ENCODE data around the gene LIPM. TPM values are rescaled to one million over a fixed set of nuclear protein-coding genes. Genes with fewer than 3 reads are reported as not detected.

Gene LIPM
- total and polyA plus RNA-seq, 12 donors = not detected

DNA sequence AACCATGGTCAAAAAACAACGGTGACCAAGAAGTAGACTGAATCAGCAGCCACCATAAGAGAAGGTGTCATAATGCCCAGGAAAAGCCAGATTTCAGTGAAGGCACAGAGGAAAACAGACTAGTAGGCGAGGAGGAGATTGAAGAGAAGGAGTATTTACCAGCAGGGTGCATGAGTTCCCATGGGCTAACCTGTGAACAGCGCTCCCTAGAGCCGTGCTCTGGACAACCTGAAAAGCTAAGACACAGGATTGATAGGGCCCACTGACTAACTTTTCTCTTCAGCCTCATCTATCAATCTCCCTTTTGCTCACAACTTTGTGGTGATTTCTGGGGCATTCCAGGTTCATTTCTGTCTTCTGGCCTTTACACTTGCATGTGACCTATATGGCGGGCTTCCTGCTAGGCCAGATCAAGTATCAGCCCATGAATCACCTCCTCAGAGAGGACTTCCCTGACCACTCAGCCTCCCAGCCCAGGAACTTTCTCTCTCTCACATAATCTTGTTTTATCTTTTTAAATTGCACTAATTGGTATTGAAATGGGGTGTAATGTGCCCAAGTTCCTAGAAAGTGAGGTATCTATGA is 36.3 kb downstream of the LIPM start:
- ATAC-seq = no peak
- TF ChIP-seq CTCF (IDR thresholded peaks at IDR 0.05) = no peak

DNA sequence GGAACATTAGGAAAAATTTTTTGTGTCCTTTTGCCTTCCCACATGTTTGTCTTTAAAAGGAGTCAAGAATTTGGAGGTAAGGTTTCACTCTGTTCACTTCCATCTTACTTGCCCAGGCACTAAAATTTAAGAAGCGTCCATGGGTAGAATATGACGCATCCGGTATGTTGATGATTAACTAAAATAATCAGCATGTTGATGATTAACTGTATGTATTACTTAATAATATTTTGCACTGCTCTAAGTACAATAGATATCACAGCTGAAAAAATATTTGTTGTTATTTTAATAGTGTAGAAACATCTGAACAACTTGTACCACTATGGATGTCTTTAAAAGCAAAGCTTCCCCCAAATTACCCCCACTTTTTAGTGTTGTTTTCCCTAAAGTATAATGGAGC is 37.6 kb downstream of the LIPM start:
- no peak for TF ChIP-seq CTCF (IDR thresholded peaks at IDR 0.05)
- no peaks in the 10 kb centered on the region for H3K36me3 ChIP-seq
- H3K9me3 ChIP-seq = no peaks in the 10 kb centered on the region
- H3K27me3 ChIP-seq = peaks cover 0 to 3% (median 0%) of the 10 kb centered on the region in 7 donors
- H3K4me1 ChIP-seq = peaks cover 0 to 32% (median 0%) of the 10 kb centered on the region in 9 donors
- 95% methylated on average over 3 of the region's 3 CpGs for WGBS, 2 donors
- H3K4me3 ChIP-seq = no peak overlapping the region
- ATAC-seq (no peak), DNase-seq (no peak)
- no peak overlapping the region for H3K27ac ChIP-seq
- intact Hi-C loops (cut with DNase I) = loop anchor here in 1 of 10 donors (10.0 kb wide), 1 partner anchor 155 kb away; the partner anchor contains the start of gene FAS

More for the DNA sequence above, 36.3 kb downstream of the LIPM start:
- H3K27ac ChIP-seq = no peak overlapping the region
- H3K4me1 ChIP-seq = peaks cover 0 to 44% (median 0%) of the 10 kb centered on the region in 9 donors
- no peaks in the 10 kb centered on the region for H3K9me3 ChIP-seq
- no peak overlapping the region for H3K4me3 ChIP-seq
- intact Hi-C loops (cut with DNase I) = loop anchor here (5.0 to 10.0 kb wide), 9 partner anchors 38 to 378 kb away; partner anchors contain the start of genes FAS (in 2 of the 10) and STAMBPL1 (in 2 of the 10)
- no peaks in the 10 kb centered on the region for H3K36me3 ChIP-seq
- DNase-seq = no peak
- H3K27me3 ChIP-seq = peaks cover 0 to 3% (median 0%) of the 10 kb centered on the region in 7 donors
- WGBS, 2 donors = 93 to 94% methylated on average over 5 of the region's 5 CpGs

DNA sequence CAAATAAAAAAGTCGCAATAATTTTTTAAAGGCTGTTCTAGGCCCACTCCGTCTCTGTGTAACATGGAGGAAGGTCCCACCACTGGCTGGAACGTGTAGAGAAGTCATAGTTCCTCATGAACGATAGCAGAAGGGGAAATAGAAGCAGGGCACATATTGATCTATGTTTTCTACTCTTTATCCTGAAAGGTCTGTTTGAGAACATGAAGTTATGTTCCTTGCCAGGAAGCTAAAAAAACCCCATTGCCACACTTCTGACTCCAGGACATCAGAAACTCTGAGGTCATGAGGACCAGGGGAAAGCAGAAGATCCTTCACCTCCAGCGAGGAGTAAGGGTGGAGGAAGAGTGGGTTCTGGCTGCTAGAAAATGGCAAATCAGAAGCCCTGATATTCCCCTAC is 38.4 kb downstream of the LIPM start:
- H3K36me3 ChIP-seq = no peaks in the 10 kb centered on the region
- TF ChIP-seq CTCF (IDR thresholded peaks at IDR 0.05) = no peak
- H3K9me3 ChIP-seq = no peaks in the 10 kb centered on the region
- intact Hi-C loops (cut with DNase I) = loop anchor here in 1 of 10 donors (10.0 kb wide), 1 partner anchor 154 kb away; the partner anchor contains the start of gene FAS
- peaks cover 0 to 4% (median 0%) of the 10 kb centered on the region in 7 donors for H3K27me3 ChIP-seq
- ATAC-seq (no peak), DNase-seq (no peak)
- peaks cover 0 to 26% (median 0%) of the 10 kb centered on the region in 9 donors for H3K4me1 ChIP-seq
- H3K27ac ChIP-seq = peak overlapping the region in 1 of 10 donors; percentile 71
- H3K4me3 ChIP-seq = no peak overlapping the region
- 90 to 93% methylated on average over 5 of the region's 5 CpGs for WGBS, 2 donors

DNA sequence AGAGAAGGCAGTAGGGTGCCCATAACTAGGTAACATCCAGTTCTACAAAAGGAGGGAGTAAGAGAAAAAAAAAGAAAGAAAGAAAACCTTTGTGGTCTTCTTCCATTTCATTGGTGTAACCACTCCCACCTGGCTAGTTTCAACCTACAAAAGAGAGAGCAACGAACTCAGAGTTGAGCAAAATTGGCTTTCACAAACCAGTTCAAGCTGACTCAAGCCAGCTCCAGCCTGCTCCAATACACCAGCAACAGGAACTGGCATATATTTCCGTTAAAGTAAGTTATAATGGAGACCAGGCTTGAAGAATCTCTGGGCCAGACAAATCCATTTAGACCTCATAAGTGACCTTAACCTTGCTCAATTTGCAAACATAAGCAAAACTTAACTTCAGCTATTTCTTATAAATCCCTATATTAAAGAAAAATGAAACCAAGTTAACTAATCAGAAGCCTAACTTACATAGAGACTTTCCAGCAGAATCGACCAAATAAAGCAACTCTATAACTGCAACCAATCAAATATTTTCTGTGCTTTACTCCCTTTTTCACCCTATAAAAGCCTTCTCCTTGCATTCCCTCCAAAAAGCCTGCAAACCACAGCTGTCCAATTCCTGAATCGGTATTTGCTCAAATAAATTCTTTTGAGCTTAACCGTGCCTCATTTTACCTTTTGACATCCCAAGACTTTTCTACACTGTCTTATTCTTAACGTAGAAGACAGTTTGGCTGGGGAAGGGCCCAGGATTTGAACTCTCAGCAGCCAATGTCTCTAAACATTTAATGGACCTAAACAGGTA is 39.0 kb downstream of the LIPM start:
- Histone ChIP-seq H3K4me3 (no peak overlapping the region), H3K27ac (peak overlapping the region in 1 of 10 donors; percentile 71), H3K36me3 (no peaks in the 10 kb centered on the region), H3K27me3 (peaks cover 0 to 4% (median 0%) of the 10 kb centered on the region in 7 donors), H3K9me3 (peaks cover 0 to 1% (median 0%) of the 10 kb centered on the region in 11 donors), H3K4me1 (peaks cover 0 to 23% (median 0%) of the 10 kb centered on the region in 9 donors)
- DNase-seq (no peak), ATAC-seq (no peak)
- intact Hi-C loops (cut with DNase I) = loop anchor here in 1 of 10 donors (10.0 kb wide), 1 partner anchor 153 kb away; the partner anchor contains the start of gene FAS
- no peak for TF ChIP-seq CTCF (IDR thresholded peaks at IDR 0.05)
- 89 to 91% methylated on average over 6 of the region's 6 CpGs for WGBS, 2 donors
